GM12872 (cell line): ENCODE results near the gene SERPINB4.
"Not testable (repeated sequence)": the region's sequence is repeated elsewhere in the genome, so short reads cannot be mapped to it uniquely, and the experiment has no call there.

ENCODE experiments used
- TF ChIP-seq, protein P1 (sequence below): IDR thresholded peaks from 3 replicates; pipeline ENCODE4 v1.5.1; 2011; ENCODE audit warnings: low read depth, mild to moderate bottlenecking, low read length, moderate library complexity; ENCODE audit not compliant: insufficient read depth

SERPINB4 gene

DNA sequence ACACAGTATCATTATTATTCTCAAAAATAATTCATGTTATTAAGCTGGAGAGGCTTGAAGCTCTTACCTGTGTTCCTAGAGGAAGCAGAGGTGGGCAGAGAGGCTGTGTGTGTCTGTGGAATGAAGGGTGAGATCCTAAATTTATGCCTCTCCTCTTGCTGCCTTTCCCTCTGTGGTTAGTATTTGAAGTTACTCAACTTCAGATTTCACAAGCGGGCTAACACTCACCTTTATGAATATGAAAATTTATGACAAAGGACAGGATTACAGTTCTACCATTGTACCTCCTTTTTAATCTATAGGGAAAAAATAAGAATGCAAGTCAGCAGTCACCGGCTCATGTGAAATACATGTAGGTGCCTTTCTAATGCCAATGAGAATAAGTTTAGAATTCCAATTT is at the start of gene SERPINB4:
Gene SERPINB4, minus strand, starts transcription at position 115 of the 400 bp plus-strand sequence. CDS start 679 bp downstream, outside the sequence.
- TF ChIP-seq, protein P1, sequence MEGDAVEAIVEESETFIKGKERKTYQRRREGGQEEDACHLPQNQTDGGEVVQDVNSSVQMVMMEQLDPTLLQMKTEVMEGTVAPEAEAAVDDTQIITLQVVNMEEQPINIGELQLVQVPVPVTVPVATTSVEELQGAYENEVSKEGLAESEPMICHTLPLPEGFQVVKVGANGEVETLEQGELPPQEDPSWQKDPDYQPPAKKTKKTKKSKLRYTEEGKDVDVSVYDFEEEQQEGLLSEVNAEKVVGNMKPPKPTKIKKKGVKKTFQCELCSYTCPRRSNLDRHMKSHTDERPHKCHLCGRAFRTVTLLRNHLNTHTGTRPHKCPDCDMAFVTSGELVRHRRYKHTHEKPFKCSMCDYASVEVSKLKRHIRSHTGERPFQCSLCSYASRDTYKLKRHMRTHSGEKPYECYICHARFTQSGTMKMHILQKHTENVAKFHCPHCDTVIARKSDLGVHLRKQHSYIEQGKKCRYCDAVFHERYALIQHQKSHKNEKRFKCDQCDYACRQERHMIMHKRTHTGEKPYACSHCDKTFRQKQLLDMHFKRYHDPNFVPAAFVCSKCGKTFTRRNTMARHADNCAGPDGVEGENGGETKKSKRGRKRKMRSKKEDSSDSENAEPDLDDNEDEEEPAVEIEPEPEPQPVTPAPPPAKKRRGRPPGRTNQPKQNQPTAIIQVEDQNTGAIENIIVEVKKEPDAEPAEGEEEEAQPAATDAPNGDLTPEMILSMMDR, result not testable (repeated sequence)

DNA sequence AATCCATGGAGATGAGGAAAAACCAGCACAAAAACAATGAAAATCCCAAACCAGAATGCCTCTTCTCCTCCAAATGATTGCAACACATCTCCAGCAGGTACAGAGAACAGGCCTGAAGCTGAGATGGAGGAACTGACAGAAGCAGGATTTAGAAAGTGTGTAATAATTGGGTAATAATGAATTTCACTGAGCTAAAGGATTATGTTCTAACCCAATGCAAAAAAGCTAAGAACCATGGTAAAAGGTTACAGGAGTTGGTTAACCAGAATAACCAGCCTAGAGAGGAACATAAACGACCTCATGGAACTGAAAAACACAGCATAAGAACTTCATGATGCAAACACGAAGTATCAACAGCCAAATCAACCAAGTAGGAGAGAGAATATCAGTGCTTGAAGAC is 45.0 kb upstream of the SERPINB4 start:
- TF ChIP-seq, protein P1, result no peak

DNA sequence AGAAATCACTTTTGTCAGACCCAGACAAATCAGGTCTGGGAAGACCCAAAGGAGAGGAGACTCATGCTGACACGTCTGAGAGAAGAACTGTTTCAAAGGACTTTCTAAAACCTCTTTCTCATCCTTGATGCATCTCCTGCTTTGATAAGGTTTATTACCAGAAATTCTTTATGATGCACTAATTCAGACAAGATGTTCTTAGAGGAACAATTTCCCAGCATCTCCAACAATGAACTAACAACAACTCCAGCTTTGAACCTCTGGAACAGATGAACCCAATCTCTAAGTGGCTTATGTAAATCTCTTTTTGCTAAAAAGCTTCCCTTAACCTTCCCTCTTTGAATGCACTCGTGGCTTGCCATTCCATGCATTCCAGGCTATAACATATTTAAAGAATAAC is 42.8 kb upstream of the SERPINB4 start:
- TF ChIP-seq, protein P1, result no peak

DNA sequence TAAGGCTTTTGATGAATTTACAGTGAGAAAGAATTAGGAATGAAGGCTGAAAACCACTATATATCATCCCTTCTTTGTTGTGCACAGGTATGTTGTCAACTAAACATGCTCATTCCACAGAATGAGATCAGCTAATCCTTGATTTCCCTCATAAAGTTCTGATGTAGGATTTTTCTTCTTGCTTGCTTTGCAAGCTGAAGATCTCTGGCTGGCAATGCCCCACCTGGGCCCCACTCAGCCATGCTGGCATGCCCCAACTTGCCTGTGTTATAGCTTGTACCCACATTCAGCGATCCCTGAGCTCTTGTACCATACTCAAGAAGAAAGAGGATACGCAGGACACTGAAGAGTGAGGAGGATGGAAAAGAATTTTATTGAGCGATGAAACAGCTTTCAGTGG is 40.7 kb upstream of the SERPINB4 start:
- TF ChIP-seq, protein P1, result no peak

DNA sequence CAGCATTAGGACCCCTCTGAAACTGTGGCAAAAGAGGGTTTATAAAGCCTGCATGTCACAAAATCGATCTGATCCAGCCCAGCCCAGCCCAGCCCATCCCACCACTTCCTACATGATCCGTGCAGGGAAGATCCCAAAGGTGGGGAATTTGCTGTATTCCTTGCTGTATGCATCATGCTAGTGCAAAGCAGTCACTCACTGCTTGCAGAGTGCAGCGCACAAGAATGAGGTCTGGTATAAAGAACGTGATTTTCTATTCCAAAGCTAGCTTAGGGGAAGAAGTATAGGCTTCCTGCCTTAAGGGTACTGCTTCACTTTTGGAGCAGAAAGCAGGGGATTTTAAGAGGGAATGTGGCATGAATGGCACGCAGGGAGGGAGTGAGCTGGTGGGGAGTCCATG is 39.8 kb upstream of the SERPINB4 start:
- TF ChIP-seq, protein P1, result no peak

DNA sequence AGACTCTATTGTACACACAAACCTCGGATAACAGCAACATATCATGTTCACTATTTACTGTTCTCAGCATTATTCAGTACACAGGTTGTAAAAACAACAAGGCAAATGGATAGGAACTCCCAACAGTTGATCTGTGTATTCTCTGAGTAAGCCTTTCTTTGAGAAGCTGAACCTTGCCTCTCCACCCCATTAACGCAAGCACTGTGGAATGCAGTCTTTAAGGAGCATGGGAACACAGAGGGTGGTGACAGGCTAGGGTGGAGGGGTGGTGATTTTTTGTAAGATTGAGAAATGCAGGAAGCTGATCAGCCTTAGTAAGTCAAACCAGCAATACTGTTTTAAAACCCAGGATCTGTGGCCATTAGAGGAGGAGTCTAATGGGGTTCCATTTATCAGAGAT is 39.1 kb upstream of the SERPINB4 start:
- TF ChIP-seq, protein P1, result no peak

DNA sequence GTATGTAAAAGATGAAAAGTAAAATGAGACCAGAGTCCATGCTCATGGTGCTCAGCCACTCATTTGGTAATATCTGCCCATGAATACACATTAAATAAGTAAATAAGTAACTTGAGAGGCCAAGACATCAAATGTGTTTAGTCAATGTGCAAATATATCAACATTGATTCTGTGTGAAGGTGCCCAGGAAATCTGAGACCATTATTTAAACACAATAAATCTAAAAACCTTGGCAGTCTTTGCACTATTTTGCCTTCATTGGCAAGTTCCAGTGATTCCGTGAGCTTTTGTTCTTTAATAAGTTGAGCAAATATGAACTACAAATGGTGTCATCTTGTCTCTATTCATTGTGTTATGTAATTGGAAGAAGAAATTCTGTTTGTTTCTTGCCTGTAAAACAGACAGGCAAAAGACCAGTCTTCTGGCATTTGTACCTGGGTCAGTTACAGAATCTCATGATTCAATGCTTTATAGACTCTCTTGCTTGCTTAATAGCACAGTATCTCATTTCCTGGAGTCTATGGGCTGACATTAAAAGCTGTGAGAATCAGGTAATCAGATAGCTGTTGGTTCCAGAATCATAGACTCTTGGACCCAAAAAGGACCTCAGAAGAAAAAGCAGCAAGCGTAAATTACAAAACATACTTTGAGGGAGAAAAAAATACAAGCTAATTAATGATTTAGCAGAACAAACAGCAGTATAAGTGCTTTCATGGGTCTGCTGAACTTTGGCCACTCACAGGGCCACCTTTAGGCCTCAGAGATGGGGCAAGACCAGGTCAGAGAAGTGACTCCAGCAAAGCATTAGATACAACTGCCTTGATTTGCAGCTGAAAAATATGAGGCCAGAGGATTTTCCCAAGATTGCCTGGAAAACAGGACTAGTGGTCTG is 37.6 kb upstream of the SERPINB4 start:
- TF ChIP-seq, protein P1, result no peak
